ENCODE data around the gene MAP2. TPM values are rescaled to one million over a fixed set of nuclear protein-coding genes. Genes with fewer than 3 reads are reported as not detected.

MAP2 gene
- total RNA-seq, 4 donors from 2014 or later = 18.9 to 36.4 (median 25.3) TPM

GRCh38 chr2:209662021-209662420, 238.2 kb downstream of the MAP2 start:
- DNase-seq (ENCODE audit: low spot score) = no peak
- TF ChIP-seq, protein P1, sequence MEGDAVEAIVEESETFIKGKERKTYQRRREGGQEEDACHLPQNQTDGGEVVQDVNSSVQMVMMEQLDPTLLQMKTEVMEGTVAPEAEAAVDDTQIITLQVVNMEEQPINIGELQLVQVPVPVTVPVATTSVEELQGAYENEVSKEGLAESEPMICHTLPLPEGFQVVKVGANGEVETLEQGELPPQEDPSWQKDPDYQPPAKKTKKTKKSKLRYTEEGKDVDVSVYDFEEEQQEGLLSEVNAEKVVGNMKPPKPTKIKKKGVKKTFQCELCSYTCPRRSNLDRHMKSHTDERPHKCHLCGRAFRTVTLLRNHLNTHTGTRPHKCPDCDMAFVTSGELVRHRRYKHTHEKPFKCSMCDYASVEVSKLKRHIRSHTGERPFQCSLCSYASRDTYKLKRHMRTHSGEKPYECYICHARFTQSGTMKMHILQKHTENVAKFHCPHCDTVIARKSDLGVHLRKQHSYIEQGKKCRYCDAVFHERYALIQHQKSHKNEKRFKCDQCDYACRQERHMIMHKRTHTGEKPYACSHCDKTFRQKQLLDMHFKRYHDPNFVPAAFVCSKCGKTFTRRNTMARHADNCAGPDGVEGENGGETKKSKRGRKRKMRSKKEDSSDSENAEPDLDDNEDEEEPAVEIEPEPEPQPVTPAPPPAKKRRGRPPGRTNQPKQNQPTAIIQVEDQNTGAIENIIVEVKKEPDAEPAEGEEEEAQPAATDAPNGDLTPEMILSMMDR (IDR thresholded peaks at IDR 0.05) = no peak
- ATAC-seq (ENCODE audit: low FRiP score) = no peak

GRCh38 chr2:209663139-209663538, 239.3 kb downstream of the MAP2 start:
- TF ChIP-seq, protein P1 (IDR thresholded peaks at IDR 0.05) = no peak
- DNase-seq (ENCODE audit: low spot score) (no peak), ATAC-seq (ENCODE audit: low FRiP score) (no peak)

DNA sequence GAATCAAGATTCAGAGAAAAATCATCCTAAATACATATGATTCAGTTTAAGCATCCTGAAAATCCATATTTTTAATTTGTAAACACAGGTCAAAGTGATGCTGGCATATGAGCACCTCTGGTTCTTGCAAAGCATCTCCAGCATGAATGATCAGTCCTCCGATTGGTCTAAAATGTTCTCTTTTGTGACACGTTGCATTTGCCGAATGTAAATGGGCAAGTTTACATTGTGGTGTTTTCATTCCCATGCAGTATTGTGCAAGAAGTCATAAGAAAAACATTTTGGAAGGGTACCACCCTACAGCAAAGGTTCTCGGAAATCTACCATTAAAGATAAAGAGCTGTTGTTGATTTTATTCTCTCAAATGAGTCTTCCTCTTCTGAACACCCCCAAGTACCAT, 239.8 kb downstream of the MAP2 start:
- TF ChIP-seq, protein P1 (IDR thresholded peaks at IDR 0.05) = no peak
- no peak for ATAC-seq (ENCODE audit: low FRiP score)
- no peak for DNase-seq (ENCODE audit: low spot score)

GRCh38 chr2:209666296-209666695, 242.4 kb downstream of the MAP2 start:
- no peak for ATAC-seq (ENCODE audit: low FRiP score)
- TF ChIP-seq, protein P1 (IDR thresholded peaks at IDR 0.05) = no peak
- no peak for DNase-seq (ENCODE audit: low spot score)

- TF ChIP-seq, protein P1 (IDR thresholded peaks at IDR 0.05) = no peak
- DNase-seq (ENCODE audit: low spot score) (no peak), ATAC-seq (ENCODE audit: low FRiP score) (no peak)
Observed at GRCh38 chr2:209671020-209671680, 247.3 kb downstream of the MAP2 start.

DNA sequence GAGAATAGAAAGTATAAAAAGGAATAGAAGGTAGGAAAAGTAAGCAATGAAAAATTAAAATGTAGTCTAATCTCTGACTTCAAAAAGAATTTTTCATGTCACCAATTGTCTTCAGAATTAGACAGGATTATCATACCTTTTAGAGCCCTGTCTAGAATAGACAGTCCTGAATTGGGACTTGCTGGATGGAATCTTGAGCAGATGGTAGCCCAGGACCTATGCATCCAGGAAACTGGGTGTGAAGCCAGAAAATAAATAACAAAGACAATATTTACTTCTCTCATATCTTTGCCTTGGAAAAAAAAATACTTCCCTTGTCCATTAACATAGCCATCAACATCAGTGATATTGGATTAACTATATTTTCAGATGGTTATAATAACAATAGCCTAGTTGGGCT, 250.0 kb downstream of the MAP2 start:
- ATAC-seq (ENCODE audit: low FRiP score) (no peak), DNase-seq (ENCODE audit: low spot score) (no peak)
- TF ChIP-seq, protein P1 (IDR thresholded peaks at IDR 0.05) = no peak

GRCh38 chr2:209680596-209680995, 256.7 kb downstream of the MAP2 start:
- no peak for DNase-seq (ENCODE audit: low spot score)
- no peak for ATAC-seq (ENCODE audit: low FRiP score)

More at GRCh38 chr2:209680596-209680995, 256.7 kb downstream of the MAP2 start:
- TF ChIP-seq, protein P1 (IDR thresholded peaks at IDR 0.05) = no peak
